ENCODE results near the gene CRYM.
A peak's percentile ranks its signal among the peaks of the same experiment; 100 is the strongest.

The CRYM gene

DNA sequence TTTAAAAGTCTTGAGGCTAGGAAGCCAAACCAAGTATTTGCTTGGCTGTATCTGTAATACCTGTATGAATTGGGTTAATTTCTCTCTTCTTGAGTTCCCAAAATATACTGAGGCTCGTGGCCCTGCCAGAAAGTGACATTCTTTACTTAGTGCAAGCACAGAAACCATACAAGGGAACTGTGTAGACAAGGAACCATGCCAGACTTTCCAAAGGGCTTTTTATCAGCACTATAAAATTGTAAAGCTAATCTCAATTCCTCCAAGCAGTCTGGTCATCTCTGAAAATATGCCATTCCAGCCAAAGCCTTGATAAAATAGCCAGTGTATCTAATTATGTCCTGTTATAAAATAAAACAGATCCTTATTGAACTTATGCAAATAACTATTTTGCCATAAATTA is 7.2 kb upstream of the CRYM start:
- in situ Hi-C loops (cut with HindIII; ENCODE audit: low sequenced_read_pairs): no loop called here
- H3K4me3 ChIP-seq (ENCODE audit: low read depth, low read length): no peak overlapping the region
- no peak for DNase-seq (ENCODE audit: low read depth, low spot score)
- TF ChIP-seq, protein P1, sequence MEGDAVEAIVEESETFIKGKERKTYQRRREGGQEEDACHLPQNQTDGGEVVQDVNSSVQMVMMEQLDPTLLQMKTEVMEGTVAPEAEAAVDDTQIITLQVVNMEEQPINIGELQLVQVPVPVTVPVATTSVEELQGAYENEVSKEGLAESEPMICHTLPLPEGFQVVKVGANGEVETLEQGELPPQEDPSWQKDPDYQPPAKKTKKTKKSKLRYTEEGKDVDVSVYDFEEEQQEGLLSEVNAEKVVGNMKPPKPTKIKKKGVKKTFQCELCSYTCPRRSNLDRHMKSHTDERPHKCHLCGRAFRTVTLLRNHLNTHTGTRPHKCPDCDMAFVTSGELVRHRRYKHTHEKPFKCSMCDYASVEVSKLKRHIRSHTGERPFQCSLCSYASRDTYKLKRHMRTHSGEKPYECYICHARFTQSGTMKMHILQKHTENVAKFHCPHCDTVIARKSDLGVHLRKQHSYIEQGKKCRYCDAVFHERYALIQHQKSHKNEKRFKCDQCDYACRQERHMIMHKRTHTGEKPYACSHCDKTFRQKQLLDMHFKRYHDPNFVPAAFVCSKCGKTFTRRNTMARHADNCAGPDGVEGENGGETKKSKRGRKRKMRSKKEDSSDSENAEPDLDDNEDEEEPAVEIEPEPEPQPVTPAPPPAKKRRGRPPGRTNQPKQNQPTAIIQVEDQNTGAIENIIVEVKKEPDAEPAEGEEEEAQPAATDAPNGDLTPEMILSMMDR (IDR thresholded peaks at IDR 0.05; ENCODE audit: low read depth, low read length): no peak

DNA sequence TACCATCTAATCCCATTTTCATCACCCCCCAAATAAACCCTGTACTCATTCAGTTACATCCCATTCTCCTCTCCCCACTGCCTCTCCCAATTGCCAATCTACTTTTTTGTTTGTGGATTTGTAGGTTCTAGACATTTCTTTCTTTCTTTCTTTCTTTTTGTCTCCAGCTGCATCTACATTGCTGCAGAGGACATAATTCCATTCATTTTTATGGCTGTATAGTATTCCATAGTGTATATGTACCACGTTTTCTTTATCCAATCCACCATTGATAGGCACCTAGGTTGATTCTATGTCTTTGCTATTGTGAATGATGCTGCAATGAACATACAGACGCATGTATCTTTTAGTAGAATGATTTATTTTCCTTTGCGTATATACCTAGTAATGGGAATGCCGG is 6.3 kb upstream of the CRYM start:
- no peak overlapping the region for H3K4me3 ChIP-seq (ENCODE audit: low read depth, low read length)
- in situ Hi-C loops (cut with HindIII; ENCODE audit: low sequenced_read_pairs): no loop called here
- TF ChIP-seq, protein P1 (IDR thresholded peaks at IDR 0.05; ENCODE audit: low read depth, low read length): no peak
- DNase-seq (ENCODE audit: low read depth, low spot score): no peak

DNA sequence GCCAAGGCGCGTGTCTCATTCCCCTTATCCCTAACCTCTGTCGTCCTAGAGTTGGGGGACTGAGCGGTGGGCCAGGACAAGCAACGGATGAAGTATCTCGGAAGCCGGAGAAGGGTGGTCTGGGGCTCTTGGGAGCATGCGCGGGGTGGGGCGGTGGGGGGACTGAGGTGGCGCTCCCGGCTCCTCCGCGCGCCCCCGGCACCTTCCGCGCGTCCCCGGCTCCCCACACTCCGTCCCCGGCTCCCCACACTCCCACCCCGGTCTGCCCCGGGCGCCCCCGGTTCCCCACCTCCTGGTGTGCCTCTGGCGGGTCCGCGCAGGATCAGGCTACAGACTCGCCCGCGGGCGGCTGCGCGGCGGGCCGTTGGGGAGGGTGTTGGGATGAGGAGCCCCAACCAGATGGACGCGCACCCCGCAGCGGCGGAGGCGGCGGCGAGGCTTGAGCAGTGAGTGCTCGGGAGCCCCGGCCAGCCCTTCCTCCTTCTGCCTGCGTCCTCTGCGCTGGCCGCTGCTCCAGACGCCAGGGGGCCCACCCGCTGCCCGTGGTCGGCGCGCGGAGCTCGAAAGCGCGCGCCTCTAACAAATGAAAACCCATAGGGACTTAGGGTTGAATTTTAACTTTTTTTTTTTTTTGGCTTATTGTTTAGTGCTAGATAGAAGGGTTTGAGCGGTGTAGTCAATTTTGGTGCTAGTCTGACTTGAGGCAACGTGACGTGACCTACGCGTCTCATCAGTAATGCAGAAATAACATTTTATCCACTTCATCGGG is 5.6 kb upstream of the CRYM start:
- TF ChIP-seq, protein P1 (IDR thresholded peaks at IDR 0.05; ENCODE audit: low read depth, low read length): peak; percentile 47
- in situ Hi-C loops (cut with HindIII; ENCODE audit: low sequenced_read_pairs): no loop called here
- DNase-seq (ENCODE audit: low read depth, low spot score): peak; percentile 22
- peak overlapping the region; percentile 29 for H3K4me3 ChIP-seq (ENCODE audit: low read depth, low read length)

DNA sequence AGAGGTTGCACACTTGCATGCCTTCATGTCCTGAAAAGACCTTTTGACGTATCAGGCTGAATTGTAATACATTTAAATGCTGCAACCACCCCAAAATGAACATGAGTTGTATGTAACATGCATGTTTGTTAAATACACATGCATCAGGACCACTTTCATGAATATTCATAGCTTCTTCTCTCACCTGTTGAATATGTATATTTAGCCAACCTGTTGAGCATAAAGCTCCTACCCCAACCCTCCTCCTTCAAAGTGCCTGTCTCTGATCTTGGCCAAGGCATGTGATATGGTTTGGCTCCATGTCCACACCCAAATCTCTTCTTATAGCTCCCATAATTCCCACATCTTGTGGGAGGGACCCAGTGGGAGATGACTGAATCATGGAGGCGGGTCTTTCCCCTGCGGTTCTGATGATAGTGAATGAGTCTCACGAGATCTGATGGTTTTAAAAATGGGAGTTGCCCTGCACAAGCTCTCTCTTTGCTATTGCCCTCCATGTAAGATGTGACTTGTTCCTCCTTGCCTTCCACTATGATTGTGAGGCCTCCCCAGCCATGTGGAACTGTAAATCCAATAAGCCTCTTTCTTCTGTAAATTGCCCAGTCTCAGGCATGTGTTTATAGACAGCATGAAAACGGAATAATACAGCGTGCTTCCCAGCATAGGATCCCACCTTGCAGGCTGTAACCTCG is 3.8 kb upstream of the CRYM start:
- DNase-seq (ENCODE audit: low read depth, low spot score): no peak
- in situ Hi-C loops (cut with HindIII; ENCODE audit: low sequenced_read_pairs): no loop called here

DNA sequence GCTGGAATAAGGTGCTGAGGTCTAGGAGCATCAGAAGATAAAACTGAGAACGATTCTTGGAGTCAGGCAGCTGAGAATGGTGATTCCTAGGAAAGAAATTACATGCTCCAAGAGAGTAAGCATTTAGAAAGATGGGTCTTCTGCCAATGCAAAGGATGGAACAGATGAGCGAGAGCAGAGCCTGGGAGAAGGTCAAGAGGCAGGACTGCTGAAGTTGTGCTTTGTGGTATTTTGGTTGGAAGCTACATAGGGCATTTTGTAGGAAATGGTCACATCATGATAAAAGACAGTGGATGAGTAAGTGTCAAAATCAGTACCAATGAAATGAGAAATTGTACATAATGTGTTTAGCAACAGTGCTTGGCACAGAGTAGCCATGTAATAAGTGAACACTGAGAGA is 1.4 kb upstream of the CRYM start:
- DNase-seq (ENCODE audit: low read depth, low spot score): no peak
- TF ChIP-seq, protein P1 (IDR thresholded peaks at IDR 0.05; ENCODE audit: low read depth, low read length): no peak
- no peak overlapping the region for H3K4me3 ChIP-seq (ENCODE audit: low read depth, low read length)
- in situ Hi-C loops (cut with HindIII; ENCODE audit: low sequenced_read_pairs): no loop called here

More for the DNA sequence above, 3.8 kb upstream of the CRYM start:
- no peak overlapping the region for H3K4me3 ChIP-seq (ENCODE audit: low read depth, low read length)
- TF ChIP-seq, protein P1 (IDR thresholded peaks at IDR 0.05; ENCODE audit: low read depth, low read length): no peak

DNA sequence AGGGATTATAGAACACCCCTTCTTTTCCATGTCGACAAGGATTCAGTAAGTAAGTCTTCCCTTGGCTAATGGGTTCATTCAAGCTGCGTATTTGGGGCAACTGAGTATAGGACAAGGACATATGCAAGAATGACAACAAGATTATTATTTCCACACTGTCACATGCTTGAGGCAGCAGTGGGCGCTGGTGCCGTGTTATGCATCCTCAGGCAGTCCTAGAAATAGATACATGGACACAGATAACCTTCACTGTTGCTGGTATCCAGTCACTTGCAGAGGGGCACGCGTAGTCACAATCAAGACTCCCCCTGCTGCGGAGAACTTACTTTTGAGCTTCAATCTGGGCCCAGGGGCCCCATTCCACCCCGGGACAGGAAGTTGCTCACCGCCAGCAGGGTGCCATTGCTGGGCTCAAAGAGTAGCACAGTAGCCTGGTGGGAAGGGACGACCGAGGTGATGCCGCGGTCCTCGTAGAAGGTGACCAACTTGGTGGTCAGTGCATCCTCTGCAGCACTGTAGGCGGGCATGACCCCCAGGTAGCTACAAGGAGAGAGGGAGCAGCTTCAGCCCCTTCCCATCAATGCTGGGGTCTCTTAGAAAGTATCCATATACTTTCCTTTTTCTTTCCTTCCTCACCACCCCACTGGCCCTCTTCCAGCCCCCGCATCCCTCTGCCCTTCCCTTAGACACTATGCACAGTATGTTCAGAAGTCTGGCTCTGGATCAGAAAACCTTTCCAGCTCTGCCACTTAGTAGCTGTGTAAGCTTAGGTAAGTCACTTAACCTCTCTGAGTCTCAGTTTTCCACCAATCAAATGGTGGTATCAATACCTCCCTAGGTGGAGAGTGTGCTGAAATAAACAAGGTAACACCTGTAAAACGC is 804 bp downstream of the CRYM start:
- H3K4me3 ChIP-seq (ENCODE audit: low read depth, low read length): no peak overlapping the region
- in situ Hi-C loops (cut with HindIII; ENCODE audit: low sequenced_read_pairs): no loop called here
- no peak for DNase-seq (ENCODE audit: low read depth, low spot score)
- TF ChIP-seq, protein P1 (IDR thresholded peaks at IDR 0.05; ENCODE audit: low read depth, low read length): no peak

Data from astrocyte of the spinal cord (primary cell).